GM15510 (cell line): ENCODE data around the gene SLC26A1.

Source experiments
- POLR2A ChIP-seq: IDR thresholded peaks from 3 replicates; pipeline ENCODE4 v1.6.1; 2011; ENCODE audit warnings: borderline replicate concordance; ENCODE audit not compliant: insufficient read length; ENCODE audit errors: extremely low read depth

The SLC26A1 gene

GRCh38 chr4:1031956-1032795 lies 39.0 kb upstream of the SLC26A1 start:
- TF ChIP-seq POLR2A: no peak

- no peak for TF ChIP-seq POLR2A
Measured at GRCh38 chr4:1031346-1031745, 38.1 kb upstream of the SLC26A1 start.

GRCh38 chr4:1030559-1030958 lies 37.4 kb upstream of the SLC26A1 start:
- no peak for TF ChIP-seq POLR2A

GRCh38 chr4:1030031-1030430 lies 36.8 kb upstream of the SLC26A1 start:
- TF ChIP-seq POLR2A: no peak

- no peak for TF ChIP-seq POLR2A
Measured at GRCh38 chr4:1029529-1029928, 36.3 kb upstream of the SLC26A1 start.

GRCh38 chr4:1028574-1029220 lies 35.5 kb upstream of the SLC26A1 start:
- TF ChIP-seq POLR2A: no peak

- no peak for TF ChIP-seq POLR2A
Measured at GRCh38 chr4:1027915-1028238, 34.7 kb upstream of the SLC26A1 start.

GRCh38 chr4:1027219-1027914 lies 34.2 kb upstream of the SLC26A1 start:
- no peak for TF ChIP-seq POLR2A

- no peak for TF ChIP-seq POLR2A
Measured at GRCh38 chr4:1026115-1026514, 32.9 kb upstream of the SLC26A1 start.

- no peak for TF ChIP-seq POLR2A
Measured at GRCh38 chr4:1024882-1025545, 31.8 kb upstream of the SLC26A1 start.

- TF ChIP-seq POLR2A: no peak
Measured at GRCh38 chr4:1023895-1024740, 30.9 kb upstream of the SLC26A1 start.

- no peak for TF ChIP-seq POLR2A
Measured at GRCh38 chr4:1023075-1023640, 30.0 kb upstream of the SLC26A1 start.

- TF ChIP-seq POLR2A: no peak
Measured at GRCh38 chr4:1022739-1023066, 29.5 kb upstream of the SLC26A1 start.

- TF ChIP-seq POLR2A: no peak
Measured at GRCh38 chr4:1022051-1022738, 29.0 kb upstream of the SLC26A1 start.

- TF ChIP-seq POLR2A: no peak
Measured at GRCh38 chr4:1021386-1022050, 28.3 kb upstream of the SLC26A1 start.
